Measurements from ENCODE around the gene FOXK2. TPM values are rescaled to one million over a fixed set of nuclear protein-coding genes. Genes with fewer than 3 reads are reported as not detected.

The FOXK2 gene
- total RNA-seq, 1 donor: 16.1 TPM

GRCh38 chr17:82609655-82610054 lies 90.1 kb downstream of the FOXK2 start:
- Histone ChIP-seq H3K4me3 (ENCODE audit: low read length) (no peak overlapping the region), H3K27me3 (ENCODE audit: insufficient read depth, low read length) (no peaks in the 10 kb centered on the region), H3K9me3 (ENCODE audit: low read depth, low read length) (no peaks in the 10 kb centered on the region), H3K4me1 (ENCODE audit: insufficient read depth, low read length) (peaks cover under 1% of the 10 kb centered on the region)

- no peaks in the 10 kb centered on the region for H3K4me1 ChIP-seq (ENCODE audit: insufficient read depth, low read length)
- H3K9me3 ChIP-seq (ENCODE audit: low read depth, low read length): no peaks in the 10 kb centered on the region
- H3K27me3 ChIP-seq (ENCODE audit: insufficient read depth, low read length): no peaks in the 10 kb centered on the region
These were observed 91.9 kb downstream of the FOXK2 start for GRCh38 chr17:82611140-82612058.

GRCh38 chr17:82613283-82614094 lies 94.0 kb downstream of the FOXK2 start:
- H3K4me3 ChIP-seq (ENCODE audit: low read length): no peak overlapping the region
- no peaks in the 10 kb centered on the region for H3K9me3 ChIP-seq (ENCODE audit: low read depth, low read length)
- H3K27me3 ChIP-seq (ENCODE audit: insufficient read depth, low read length): no peaks in the 10 kb centered on the region
- H3K4me1 ChIP-seq (ENCODE audit: insufficient read depth, low read length): no peaks in the 10 kb centered on the region

More at GRCh38 chr17:82611140-82612058, 91.9 kb downstream of the FOXK2 start:
- no peak overlapping the region for H3K4me3 ChIP-seq (ENCODE audit: low read length)

- Histone ChIP-seq H3K27me3 (ENCODE audit: insufficient read depth, low read length) (no peaks in the 10 kb centered on the region), H3K4me3 (ENCODE audit: low read length) (no peak overlapping the region), H3K4me1 (ENCODE audit: insufficient read depth, low read length) (no peaks in the 10 kb centered on the region), H3K9me3 (ENCODE audit: low read depth, low read length) (no peaks in the 10 kb centered on the region)
These were observed 94.6 kb downstream of the FOXK2 start for GRCh38 chr17:82614095-82614631.

GRCh38 chr17:82615084-82616020 lies 95.8 kb downstream of the FOXK2 start:
- Histone ChIP-seq H3K4me1 (ENCODE audit: insufficient read depth, low read length) (no peaks in the 10 kb centered on the region), H3K9me3 (ENCODE audit: low read depth, low read length) (no peaks in the 10 kb centered on the region), H3K4me3 (ENCODE audit: low read length) (no peak overlapping the region), H3K27me3 (ENCODE audit: insufficient read depth, low read length) (no peaks in the 10 kb centered on the region)

GRCh38 chr17:82616021-82616711 lies 96.6 kb downstream of the FOXK2 start:
- no peaks in the 10 kb centered on the region for H3K9me3 ChIP-seq (ENCODE audit: low read depth, low read length)
- H3K4me3 ChIP-seq (ENCODE audit: low read length): no peak overlapping the region
- no peaks in the 10 kb centered on the region for H3K4me1 ChIP-seq (ENCODE audit: insufficient read depth, low read length)
- no peaks in the 10 kb centered on the region for H3K27me3 ChIP-seq (ENCODE audit: insufficient read depth, low read length)

GRCh38 chr17:82619211-82619610 lies 99.7 kb downstream of the FOXK2 start:
- H3K27me3 ChIP-seq (ENCODE audit: insufficient read depth, low read length): no peaks in the 10 kb centered on the region

GRCh38 chr17:82619641-82620040 lies 100.1 kb downstream of the FOXK2 start:
- Histone ChIP-seq H3K4me1 (ENCODE audit: insufficient read depth, low read length) (no peaks in the 10 kb centered on the region), H3K27me3 (ENCODE audit: insufficient read depth, low read length) (no peaks in the 10 kb centered on the region), H3K9me3 (ENCODE audit: low read depth, low read length) (no peaks in the 10 kb centered on the region), H3K4me3 (ENCODE audit: low read length) (no peak overlapping the region)

More at GRCh38 chr17:82619211-82619610, 99.7 kb downstream of the FOXK2 start:
- no peaks in the 10 kb centered on the region for H3K9me3 ChIP-seq (ENCODE audit: low read depth, low read length)
- H3K4me3 ChIP-seq (ENCODE audit: low read length): no peak overlapping the region
- no peaks in the 10 kb centered on the region for H3K4me1 ChIP-seq (ENCODE audit: insufficient read depth, low read length)

- Histone ChIP-seq H3K4me1 (ENCODE audit: insufficient read depth, low read length) (peaks cover 19% of the 10 kb centered on the region), H3K9me3 (ENCODE audit: low read depth, low read length) (no peaks in the 10 kb centered on the region), H3K4me3 (ENCODE audit: low read length) (no peak overlapping the region), H3K27me3 (ENCODE audit: insufficient read depth, low read length) (no peaks in the 10 kb centered on the region)
These were observed 104.2 kb downstream of the FOXK2 start for GRCh38 chr17:82623707-82624106.

GRCh38 chr17:82627405-82627804 lies 107.9 kb downstream of the FOXK2 start:
- Histone ChIP-seq H3K4me3 (ENCODE audit: low read length) (no peak overlapping the region), H3K9me3 (ENCODE audit: low read depth, low read length) (no peaks in the 10 kb centered on the region), H3K4me1 (ENCODE audit: insufficient read depth, low read length) (peaks cover 19% of the 10 kb centered on the region), H3K27me3 (ENCODE audit: insufficient read depth, low read length) (no peaks in the 10 kb centered on the region)

GRCh38 chr17:82629748-82630147 lies 110.2 kb downstream of the FOXK2 start:
- Histone ChIP-seq H3K9me3 (ENCODE audit: low read depth, low read length) (no peaks in the 10 kb centered on the region), H3K4me1 (ENCODE audit: insufficient read depth, low read length) (peaks cover 19% of the 10 kb centered on the region), H3K4me3 (ENCODE audit: low read length) (no peak overlapping the region), H3K27me3 (ENCODE audit: insufficient read depth, low read length) (no peaks in the 10 kb centered on the region)

- H3K27me3 ChIP-seq (ENCODE audit: insufficient read depth, low read length): no peaks in the 10 kb centered on the region
- H3K4me1 ChIP-seq (ENCODE audit: insufficient read depth, low read length): peaks cover 19% of the 10 kb centered on the region
- no peaks in the 10 kb centered on the region for H3K9me3 ChIP-seq (ENCODE audit: low read depth, low read length)
- no peak overlapping the region for H3K4me3 ChIP-seq (ENCODE audit: low read length)
These were observed 110.7 kb downstream of the FOXK2 start for GRCh38 chr17:82630212-82630611.

- Histone ChIP-seq H3K4me3 (ENCODE audit: low read length) (no peak overlapping the region), H3K9me3 (ENCODE audit: low read depth, low read length) (no peaks in the 10 kb centered on the region), H3K27me3 (ENCODE audit: insufficient read depth, low read length) (no peaks in the 10 kb centered on the region), H3K4me1 (ENCODE audit: insufficient read depth, low read length) (peaks cover 19% of the 10 kb centered on the region)
These were observed 112.0 kb downstream of the FOXK2 start for GRCh38 chr17:82631544-82631943.

- no peak overlapping the region for H3K4me3 ChIP-seq (ENCODE audit: low read length)
- H3K27me3 ChIP-seq (ENCODE audit: insufficient read depth, low read length): no peaks in the 10 kb centered on the region
- peaks cover 5% of the 10 kb centered on the region for H3K9me3 ChIP-seq (ENCODE audit: low read depth, low read length)
- H3K4me1 ChIP-seq (ENCODE audit: insufficient read depth, low read length): peaks cover 12% of the 10 kb centered on the region
These were observed 112.9 kb downstream of the FOXK2 start for GRCh38 chr17:82632451-82632850.

All from mononuclear cell (primary cell).